IPS DF 6.9 (cell line): Measurements from ENCODE around the gene ST6GALNAC1.
"Not testable (repeated sequence)": the region's sequence is repeated elsewhere in the genome, so short reads cannot be mapped to it uniquely, and the experiment has no call there.

Experiments used
- DNase-seq: peaks from one replicate; pipeline ENCODE4 v3.0.0-alpha.2; 2013; ENCODE audit warnings: low read depth, low spot score
- H3K27ac ChIP-seq: one replicate; pipeline ENCODE4 v1.5.1; 2013; ENCODE audit warnings: low read length, control low read depth
- H3K27me3 ChIP-seq: 2 replicates; pipeline ENCODE4 v1.6.1; 2013; ENCODE audit warnings: mild to moderate bottlenecking, low read length; ENCODE audit not compliant: control insufficient read depth, insufficient read depth
- H3K36me3 ChIP-seq: 2 replicates; pipeline ENCODE4 v1.6.1; 2013; ENCODE audit warnings: low read length; ENCODE audit not compliant: control insufficient read depth, insufficient read depth
- H3K4me1 ChIP-seq: 2 replicates; pipeline ENCODE4 v1.6.1; 2013; ENCODE audit warnings: low read length; ENCODE audit not compliant: control insufficient read depth, insufficient read depth
- H3K4me3 ChIP-seq: 2 replicates; pipeline ENCODE4 v1.5.1; 2013; ENCODE audit warnings: mild to moderate bottlenecking, low read length
- H3K9me3 ChIP-seq: 2 replicates; pipeline ENCODE4 v1.6.1; 2013; ENCODE audit warnings: low read length, inconsistent platforms; ENCODE audit not compliant: control insufficient read depth, insufficient read depth
- WGBS: extraction: QIAGEN DNeasy Blood & Tissue Kit; methylation state at CpG from one replicate; pipeline ENCODE4 v1.1.7; 2013; ENCODE audit warnings: mixed read lengths, missing lambda C conversion rate; ENCODE audit not compliant: insufficient read length, insufficient coverage; 5-methylcytosine and 5-hydroxymethylcytosine counted together

ST6GALNAC1 gene

DNA sequence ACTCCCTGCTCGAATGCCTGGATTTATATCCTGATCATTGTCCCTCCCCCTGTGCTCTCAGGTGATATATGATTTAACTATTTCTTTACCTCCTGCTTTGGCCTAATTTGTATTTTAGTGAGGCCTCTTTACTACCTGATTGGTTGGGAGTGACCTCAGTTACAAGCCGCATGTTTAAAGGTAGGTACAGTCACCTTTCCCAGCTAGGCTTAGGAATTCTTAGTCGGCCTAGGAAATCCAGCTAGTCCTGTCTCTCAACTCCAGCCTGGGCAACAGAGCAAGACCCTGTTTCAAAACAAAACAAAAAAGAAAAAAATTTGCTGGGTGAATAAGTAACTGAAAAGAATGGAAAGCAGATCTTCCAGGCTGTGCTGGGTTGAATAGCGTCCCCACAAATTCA, 31.1 kb downstream of the ST6GALNAC1 start:
- no CpG with 5 or more reads among the region's 4 CpGs for WGBS
- Histone ChIP-seq H3K4me1 (peaks cover 2% of the 10 kb centered on the region; the same call in 1 of the 2 replicates), H3K36me3 (no peaks in the 10 kb centered on the region), H3K27ac (no peak overlapping the region), H3K4me3 (no peak overlapping the region), H3K9me3 (no peaks in the 10 kb centered on the region; the same call in 1 of the 2 replicates), H3K27me3 (no peaks in the 10 kb centered on the region)
- DNase-seq = no peak

DNA sequence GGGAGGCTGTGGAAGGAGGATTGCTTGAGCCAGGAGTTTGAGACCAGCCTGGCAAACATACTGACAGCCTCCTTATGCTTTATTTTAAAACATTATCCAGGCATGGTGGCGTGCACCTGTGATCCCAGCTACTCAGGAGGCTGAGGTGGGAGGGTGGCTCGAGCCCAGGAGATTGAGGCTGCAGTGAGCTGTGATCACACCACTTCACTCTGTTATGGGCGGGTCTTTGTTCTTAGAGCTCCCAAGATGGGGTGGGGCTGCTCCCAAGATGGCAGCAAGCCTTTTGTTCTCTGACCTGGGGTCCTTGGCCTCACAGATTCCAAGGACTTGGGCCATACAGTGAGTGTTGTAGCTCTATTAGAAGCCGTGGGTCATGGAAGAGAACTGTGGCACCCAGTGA, 31.8 kb downstream of the ST6GALNAC1 start:
- H3K27ac ChIP-seq = no peak overlapping the region
- no CpG with 5 or more reads among the region's 4 CpGs for WGBS

DNA sequence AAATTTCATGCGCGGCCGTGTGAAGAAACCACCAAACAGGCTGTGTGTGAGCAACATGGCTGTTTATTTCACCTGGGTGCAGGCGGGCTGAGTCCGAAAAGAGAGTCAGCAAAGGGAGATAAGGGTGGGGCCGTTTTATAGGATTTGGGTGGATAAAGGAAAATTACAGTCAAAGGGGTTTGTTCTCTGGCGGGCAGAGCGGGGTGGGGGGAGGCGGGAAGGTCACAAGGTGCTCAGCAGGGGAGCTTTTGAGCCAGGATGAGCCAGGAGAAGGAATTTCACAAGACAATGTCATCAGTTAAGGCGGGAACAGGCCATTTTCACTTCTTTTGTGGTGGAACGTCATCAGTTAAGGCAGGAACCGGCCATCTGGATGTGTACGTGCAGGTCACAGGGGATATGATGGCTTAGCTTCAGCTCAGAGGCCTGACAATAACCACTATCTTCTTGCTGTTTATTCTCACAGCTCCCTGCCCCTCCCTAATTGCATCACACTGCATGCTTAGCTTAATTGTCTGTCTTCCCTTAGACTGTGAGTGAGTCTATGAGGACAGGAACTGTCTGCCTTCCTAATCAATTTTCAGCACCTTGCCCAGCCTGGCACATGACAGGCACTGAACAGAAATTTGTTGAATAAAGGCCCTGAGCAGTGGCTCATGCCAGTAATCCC, 32.3 kb downstream of the ST6GALNAC1 start:
- not testable (repeated sequence) for H3K27ac ChIP-seq, H3K4me3 ChIP-seq, DNase-seq, H3K4me1 ChIP-seq, H3K36me3 ChIP-seq, H3K9me3 ChIP-seq, H3K27me3 ChIP-seq
- no CpG with 5 or more reads among the region's 13 CpGs for WGBS

More for the DNA sequence above, 31.8 kb downstream of the ST6GALNAC1 start:
- Histone ChIP-seq H3K4me1 (peaks cover 2% of the 10 kb centered on the region; the same call in 1 of the 2 replicates), H3K9me3 (no peaks in the 10 kb centered on the region; the same call in 1 of the 2 replicates), H3K4me3 (no peak overlapping the region), H3K36me3 (no peaks in the 10 kb centered on the region), H3K27me3 (no peaks in the 10 kb centered on the region)
- no peak for DNase-seq

DNA sequence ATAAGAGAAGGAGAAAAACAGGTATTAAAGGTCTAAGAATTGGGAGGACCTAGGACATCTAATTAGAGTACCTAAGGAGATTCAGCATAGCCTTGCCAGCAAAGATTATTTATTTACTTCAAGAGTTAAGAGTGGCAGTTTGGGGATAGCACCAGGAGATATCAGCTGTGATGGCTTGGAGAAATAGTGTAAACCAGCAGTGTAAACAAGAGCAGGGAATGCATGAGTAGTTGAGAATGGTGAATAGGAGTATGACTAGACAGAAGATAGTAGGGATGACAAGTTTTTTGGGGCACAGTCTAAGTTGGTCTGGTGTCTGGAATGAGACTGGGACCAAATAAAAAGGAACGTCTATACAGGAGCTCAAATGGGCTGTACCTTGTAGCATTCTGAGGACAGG, 36.9 kb downstream of the ST6GALNAC1 start:
- H3K9me3 ChIP-seq, H3K4me1 ChIP-seq, H3K36me3 ChIP-seq, H3K27me3 ChIP-seq, H3K27ac ChIP-seq, DNase-seq, H3K4me3 ChIP-seq: not testable (repeated sequence)
- WGBS = no CpG with 5 or more reads among the region's 1 CpG

DNA sequence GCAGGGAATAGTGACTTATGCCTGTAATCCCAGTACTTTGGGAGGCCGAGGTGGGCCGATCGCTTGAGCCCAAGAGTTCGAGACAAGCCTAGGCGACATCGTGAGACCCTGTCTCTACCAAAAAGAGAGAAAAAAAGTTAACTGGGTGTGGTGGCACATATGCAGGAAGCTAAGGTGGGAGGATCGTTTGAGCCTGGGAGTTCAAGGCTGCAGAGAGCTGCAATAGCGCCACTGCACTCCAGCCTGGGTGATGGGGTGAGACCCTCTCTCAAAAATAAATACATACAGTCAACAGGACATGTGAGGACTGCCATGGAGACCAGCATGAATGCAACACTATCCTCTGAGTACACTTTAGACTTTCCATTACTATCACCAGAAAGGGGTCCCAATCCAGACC, 42.5 kb downstream of the ST6GALNAC1 start:
- H3K27ac ChIP-seq = no peak overlapping the region
- no peaks in the 10 kb centered on the region for H3K36me3 ChIP-seq
- WGBS = no CpG with 5 or more reads among the region's 8 CpGs
- no peak overlapping the region for H3K4me3 ChIP-seq
- no peaks in the 10 kb centered on the region for H3K9me3 ChIP-seq
- H3K27me3 ChIP-seq = no peaks in the 10 kb centered on the region
- H3K4me1 ChIP-seq = no peaks in the 10 kb centered on the region
- DNase-seq = no peak

DNA sequence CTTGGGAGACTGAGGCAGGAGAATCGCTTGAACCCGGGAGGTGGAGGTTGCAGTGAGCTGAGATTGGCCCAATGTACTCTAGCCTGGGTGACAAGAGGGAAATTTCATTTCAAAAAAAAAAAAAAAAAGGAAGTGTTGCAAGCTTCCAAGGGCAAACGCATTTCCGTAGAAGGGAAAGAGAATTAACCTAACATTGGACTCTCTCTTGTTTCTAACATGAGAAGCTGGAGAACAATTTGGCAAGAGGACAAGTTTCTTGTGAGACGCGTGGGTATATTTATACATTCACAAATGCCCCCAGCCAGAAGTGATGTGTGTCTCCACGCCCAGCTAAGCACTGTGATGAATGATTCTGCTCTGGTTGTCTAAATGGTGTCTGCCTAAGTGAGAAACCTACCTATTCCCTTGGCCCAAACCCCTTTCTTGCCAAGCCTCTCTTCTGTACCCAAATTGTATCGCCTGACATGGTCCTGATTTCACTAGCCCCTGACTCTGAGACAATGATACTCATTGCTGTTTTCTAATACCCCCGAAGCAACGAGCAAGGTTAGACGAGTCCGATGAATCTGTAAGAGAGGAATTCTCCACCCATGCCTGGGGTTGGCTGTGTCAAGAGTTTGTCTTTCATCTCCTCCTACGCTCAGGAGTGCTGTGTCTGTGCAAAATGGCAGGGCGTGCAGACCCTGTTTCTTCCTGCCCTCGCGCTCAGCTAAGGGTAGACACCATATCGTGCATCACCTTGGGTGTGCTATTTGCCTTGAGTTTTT, 43.7 kb downstream of the ST6GALNAC1 start:
- Histone ChIP-seq H3K27me3 (no peaks in the 10 kb centered on the region), H3K9me3 (no peaks in the 10 kb centered on the region), H3K4me3 (no peak overlapping the region), H3K27ac (no peak overlapping the region), H3K4me1 (no peaks in the 10 kb centered on the region), H3K36me3 (no peaks in the 10 kb centered on the region)
- no CpG with 5 or more reads among the region's 17 CpGs for WGBS
- DNase-seq = no peak

DNA sequence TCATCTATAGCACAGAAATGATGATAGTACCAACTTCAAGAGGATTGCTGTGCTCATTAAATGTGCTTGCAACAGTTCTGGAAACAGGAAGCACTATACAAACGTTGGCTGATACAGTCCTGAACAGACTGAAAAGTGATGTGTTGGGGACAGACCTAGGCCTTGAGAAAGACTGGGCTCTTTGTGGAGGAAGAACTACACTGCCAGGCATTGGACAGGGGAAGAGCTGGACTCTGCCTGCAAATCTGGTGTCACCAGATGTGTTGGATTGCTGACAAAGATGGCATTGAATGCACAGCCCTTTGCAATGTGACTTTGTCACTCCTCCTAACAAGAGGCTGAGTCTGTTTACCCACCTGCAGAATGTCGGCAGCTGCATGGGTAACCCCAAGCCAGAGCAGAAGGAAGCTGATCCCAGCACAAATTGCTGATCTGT, 45.5 kb downstream of the ST6GALNAC1 start:
- Histone ChIP-seq H3K4me3 (no peak overlapping the region), H3K4me1 (no peaks in the 10 kb centered on the region), H3K27ac (no peak overlapping the region), H3K9me3 (no peaks in the 10 kb centered on the region), H3K36me3 (no peaks in the 10 kb centered on the region), H3K27me3 (no peaks in the 10 kb centered on the region)
- WGBS = no CpG with 5 or more reads among the region's 2 CpGs
- no peak for DNase-seq

DNA sequence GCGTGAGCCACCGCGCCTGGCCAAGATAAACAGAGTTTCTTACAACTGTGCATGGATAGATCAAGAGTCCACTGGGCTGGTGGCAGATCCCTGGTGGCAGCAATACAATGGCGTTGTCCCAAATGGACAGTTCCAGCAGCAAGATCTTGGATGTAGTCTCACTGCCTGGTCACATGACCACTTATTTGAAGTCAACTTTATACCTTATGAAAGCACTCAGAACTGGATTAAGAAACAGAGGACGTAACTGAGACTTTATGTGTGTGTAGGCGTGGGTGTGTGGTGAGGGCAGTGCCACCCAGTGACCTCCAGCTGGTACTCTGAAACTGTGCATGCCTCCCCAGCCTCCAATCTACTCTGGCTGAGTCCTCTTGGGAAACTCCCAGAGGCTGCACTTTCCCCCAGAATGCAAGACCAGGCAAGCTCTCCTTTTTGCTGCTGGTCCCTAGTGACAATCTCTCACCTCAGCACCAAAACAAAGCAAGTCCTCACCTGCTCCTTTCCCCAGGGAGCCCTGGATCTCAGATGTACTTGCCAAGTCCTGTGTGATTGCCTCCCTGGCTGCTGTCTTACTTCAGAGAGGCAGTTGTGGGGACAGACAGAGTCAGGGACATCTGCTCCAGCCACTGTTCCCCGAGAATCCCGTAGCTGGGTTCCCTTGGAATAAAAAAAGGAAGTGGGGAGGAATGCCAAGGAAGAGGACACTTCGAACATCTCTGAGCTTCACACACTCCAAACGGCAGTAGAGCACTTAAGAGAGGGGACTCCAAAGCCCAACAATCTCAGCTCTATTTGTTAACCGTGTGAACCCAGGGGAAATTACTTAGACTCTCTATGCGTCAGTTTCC, 46.2 kb downstream of the ST6GALNAC1 start:
- H3K4me3 ChIP-seq = no peak overlapping the region
- WGBS = no CpG with 5 or more reads among the region's 12 CpGs
- H3K27ac ChIP-seq = no peak overlapping the region

DNA sequence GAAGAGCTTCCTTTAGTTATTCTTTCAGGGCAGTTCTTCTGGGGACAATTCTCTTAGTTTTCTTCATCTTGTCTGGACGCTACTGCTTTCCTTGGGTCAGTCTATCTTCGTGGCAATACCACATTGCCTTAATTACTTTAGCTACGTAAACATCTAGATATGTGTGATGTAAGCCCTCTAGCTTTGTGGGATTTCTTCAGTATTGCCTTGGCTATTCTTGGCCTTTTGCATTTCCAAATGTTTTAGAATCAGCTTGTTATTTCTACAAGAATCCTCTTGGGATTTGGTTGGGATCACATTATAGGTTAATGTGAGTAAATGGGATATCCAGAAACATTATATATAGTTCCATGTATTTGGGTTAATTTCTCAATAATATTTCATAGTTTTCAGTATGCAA, 48.9 kb downstream of the ST6GALNAC1 start:
- no peaks in the 10 kb centered on the region for H3K36me3 ChIP-seq
- DNase-seq = no peak
- H3K27me3 ChIP-seq = no peaks in the 10 kb centered on the region
- no peaks in the 10 kb centered on the region for H3K4me1 ChIP-seq
- H3K9me3 ChIP-seq = no peaks in the 10 kb centered on the region
- H3K4me3 ChIP-seq = no peak overlapping the region
- no peak overlapping the region for H3K27ac ChIP-seq
- no CpG with 5 or more reads among the region's 3 CpGs for WGBS

More for the DNA sequence above, 46.2 kb downstream of the ST6GALNAC1 start:
- no peaks in the 10 kb centered on the region for H3K9me3 ChIP-seq
- no peaks in the 10 kb centered on the region for H3K4me1 ChIP-seq
- H3K36me3 ChIP-seq = no peaks in the 10 kb centered on the region
- H3K27me3 ChIP-seq = no peaks in the 10 kb centered on the region
- no peak for DNase-seq

DNA sequence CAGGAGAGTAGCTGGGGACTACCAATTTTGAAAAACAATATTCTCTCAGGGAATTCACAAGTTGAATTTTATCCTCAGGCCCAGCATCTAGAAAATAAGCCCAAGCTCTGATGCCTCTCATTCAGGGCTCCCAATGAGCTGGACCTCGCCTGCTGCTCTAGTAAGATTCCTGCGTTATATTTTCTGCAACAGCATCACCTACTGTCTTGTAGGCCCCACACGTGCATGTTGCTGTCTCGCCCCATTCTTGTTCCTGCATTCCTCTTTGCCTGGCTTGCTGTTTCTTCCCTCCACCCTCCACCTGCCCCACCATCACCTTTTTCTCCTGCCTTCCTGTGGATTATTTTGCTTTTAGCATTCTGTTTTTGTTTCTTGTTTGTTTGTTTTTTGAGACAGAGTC, 49.6 kb downstream of the ST6GALNAC1 start:
- Histone ChIP-seq H3K27me3 (no peaks in the 10 kb centered on the region), H3K9me3 (no peaks in the 10 kb centered on the region), H3K4me3 (no peak overlapping the region), H3K27ac (no peak overlapping the region), H3K4me1 (no peaks in the 10 kb centered on the region), H3K36me3 (no peaks in the 10 kb centered on the region)
- WGBS = no CpG with 5 or more reads among the region's 4 CpGs
- DNase-seq = no peak
